AG04450 (cell line): ENCODE results near the gene CACNA1G. TPM values are rescaled to one million over a fixed set of nuclear protein-coding genes. Genes with fewer than 3 reads are reported as not detected.

Experiments
- CTCF ChIA-PET: fragments of 300-600, 350-600 bp; formaldehyde crosslinking; extraction: SDS; loops from one replicate; lab custom pipeline; 2022; ENCODE audit warnings: antibody characterized with exemption, inconsistent platforms; lab: Charles Lee
- POLR2A ChIA-PET: fragments of 350-600 bp; formaldehyde crosslinking; extraction: SDS; loops from one replicate; lab custom pipeline; 2021; ENCODE audit warnings: antibody characterized with exemption, inconsistent platforms; lab: Yijun Ruan, JAX
- DNase-seq: peaks from one replicate; pipeline ENCODE4 v3.0.0-alpha.2; 2011; ENCODE audit warnings: low read depth, low spot score
- H3K27ac ChIP-seq: one replicate; pipeline ENCODE4 v1.5.1; 2012; ENCODE audit warnings: low read depth, low read length, control low read depth
- H3K27me3 ChIP-seq: one replicate; pipeline ENCODE4 v1.6.0; 2012; ENCODE audit warnings: low read length; ENCODE audit not compliant: control insufficient read depth, insufficient read depth
- H3K4me3 ChIP-seq: 2 replicates; pipeline ENCODE4 v1.5.1; 2011; ENCODE audit warnings: mild to moderate bottlenecking, low read depth, low read length, control low read depth
- H3K9me3 ChIP-seq: 2 replicates; pipeline ENCODE4 v1.5.1; 2012; ENCODE audit warnings: low read length; ENCODE audit not compliant: control insufficient read depth, insufficient read depth
- polyA minus RNA-seq: library from RNA; depleted of rRNA, polyadenylated mRNA; stranded (reverse); fragments of >200 nt; gene quantifications from 2 replicates; pipeline ENCODE4 v1.2.3, GENCODE V29; 2011; rRNA and poly(A)+ RNA removed
- polyA plus RNA-seq: library from polyadenylated mRNA; depleted of rRNA; stranded (reverse); fragments of >200 nt; gene quantifications from 2 replicates; pipeline ENCODE4 v1.2.3, GENCODE V29; 2011; rRNA removed
- TF ChIP-seq, protein P1 (sequence below): IDR thresholded peaks from 2 replicates; pipeline ENCODE4 v1.5.1; 2011; ENCODE audit warnings: low read depth, low read length, control low read depth, inconsistent platforms

The CACNA1G gene
- 0.05 TPM in 1 of 2 replicates, not detected in the other for polyA plus RNA-seq
- 0.14 TPM in 1 of 2 replicates, not detected in the other for polyA minus RNA-seq

DNA sequence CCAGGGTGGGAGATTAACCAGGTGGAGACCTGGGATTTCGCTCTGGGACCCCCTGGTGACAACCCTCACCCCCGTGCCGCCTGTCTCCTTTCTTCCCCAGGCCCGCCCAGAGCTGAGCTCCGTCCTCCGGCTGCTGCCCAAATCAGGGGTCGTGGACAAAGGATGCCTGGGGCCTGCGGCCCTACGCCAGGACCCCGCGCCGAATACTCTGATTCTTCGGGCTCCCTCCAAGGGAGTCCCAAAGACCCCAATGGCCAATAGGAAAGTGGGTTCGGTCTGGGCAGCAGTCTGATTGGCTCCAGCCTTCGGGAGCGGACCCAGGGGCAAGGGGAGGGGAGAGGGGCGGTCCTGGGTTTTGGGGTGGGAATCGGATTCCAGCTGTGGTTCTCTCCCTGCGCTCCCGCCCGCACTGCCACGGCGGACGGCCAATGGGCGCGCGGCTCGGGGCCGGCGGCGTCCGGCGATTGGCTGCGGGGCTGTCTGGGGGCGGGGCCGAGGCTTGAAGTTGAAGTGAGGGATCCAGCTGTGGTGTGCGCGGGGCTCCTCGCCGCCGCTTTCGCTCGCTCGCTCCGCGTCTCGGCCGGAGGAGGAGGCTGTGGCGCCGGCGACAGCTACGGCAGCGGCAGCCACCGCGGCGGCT lies at the start of gene CACNA1G:
Gene CACNA1G (plus strand): TSS at position 531 of the 640 bp plus-strand sequence. CDS start 745 bp downstream, outside the sequence.
- TF ChIP-seq, protein P1, sequence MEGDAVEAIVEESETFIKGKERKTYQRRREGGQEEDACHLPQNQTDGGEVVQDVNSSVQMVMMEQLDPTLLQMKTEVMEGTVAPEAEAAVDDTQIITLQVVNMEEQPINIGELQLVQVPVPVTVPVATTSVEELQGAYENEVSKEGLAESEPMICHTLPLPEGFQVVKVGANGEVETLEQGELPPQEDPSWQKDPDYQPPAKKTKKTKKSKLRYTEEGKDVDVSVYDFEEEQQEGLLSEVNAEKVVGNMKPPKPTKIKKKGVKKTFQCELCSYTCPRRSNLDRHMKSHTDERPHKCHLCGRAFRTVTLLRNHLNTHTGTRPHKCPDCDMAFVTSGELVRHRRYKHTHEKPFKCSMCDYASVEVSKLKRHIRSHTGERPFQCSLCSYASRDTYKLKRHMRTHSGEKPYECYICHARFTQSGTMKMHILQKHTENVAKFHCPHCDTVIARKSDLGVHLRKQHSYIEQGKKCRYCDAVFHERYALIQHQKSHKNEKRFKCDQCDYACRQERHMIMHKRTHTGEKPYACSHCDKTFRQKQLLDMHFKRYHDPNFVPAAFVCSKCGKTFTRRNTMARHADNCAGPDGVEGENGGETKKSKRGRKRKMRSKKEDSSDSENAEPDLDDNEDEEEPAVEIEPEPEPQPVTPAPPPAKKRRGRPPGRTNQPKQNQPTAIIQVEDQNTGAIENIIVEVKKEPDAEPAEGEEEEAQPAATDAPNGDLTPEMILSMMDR = no peak

DNA sequence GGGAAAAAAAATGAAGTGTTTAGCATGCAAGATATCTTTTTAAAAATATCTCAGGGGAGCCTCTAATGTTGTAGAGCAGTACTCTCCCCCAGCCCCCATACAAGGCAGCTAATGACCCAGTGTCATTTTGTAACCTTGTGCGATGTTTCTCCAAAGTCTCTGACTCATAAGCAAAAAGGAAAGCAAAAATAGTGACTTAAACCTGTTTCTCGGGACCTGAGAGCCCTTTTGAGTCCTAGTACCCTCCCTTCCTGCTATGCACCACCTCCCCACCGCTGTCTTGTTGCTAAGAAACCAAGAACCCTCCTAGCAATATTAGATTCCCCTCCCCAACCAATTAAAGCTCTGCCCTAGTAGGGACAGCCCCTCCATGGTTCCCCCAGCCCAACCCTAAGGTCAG lies 49.5 kb upstream of the CACNA1G start:
- CTCF ChIA-PET = interaction anchor here (2.3 kb wide), 1 partner anchor 32 kb away, joined by 11 read pairs; the partner anchor contains the start of gene RSAD1
- H3K27me3 ChIP-seq = peaks cover 4% of the 10 kb centered on the region
- DNase-seq = no peak
- no peaks in the 10 kb centered on the region; the same call in 1 of the 2 replicates for H3K9me3 ChIP-seq
- TF ChIP-seq, protein P1 = no peak
- no peak overlapping the region for H3K27ac ChIP-seq
- POLR2A ChIA-PET = no interaction called here
- no peak overlapping the region for H3K4me3 ChIP-seq

More for the DNA sequence above, at the start of gene CACNA1G:
- Histone ChIP-seq H3K4me3 (peak within 1 kb of the TSS; percentile 47), H3K9me3 (no peaks in the 10 kb centered on the region; the same call in 1 of the 2 replicates), H3K27me3 (peaks cover 64% of the 10 kb centered on the region), H3K27ac (no peak within 1 kb of the TSS)
- ChIA-PET POLR2A (interaction anchor here (0.6 to 1.0 kb wide), 3 partner anchors 10 to 134 kb away, joined by 3 to 6 read pairs (median 3); no protein-coding TSS in a partner anchor), CTCF (interaction anchor here (0.8 to 1.9 kb wide), 3 partner anchors 10 to 165 kb away, joined by 4 to 19 read pairs (median 4); no protein-coding TSS in a partner anchor)
- DNase-seq = peak; percentile 26

DNA sequence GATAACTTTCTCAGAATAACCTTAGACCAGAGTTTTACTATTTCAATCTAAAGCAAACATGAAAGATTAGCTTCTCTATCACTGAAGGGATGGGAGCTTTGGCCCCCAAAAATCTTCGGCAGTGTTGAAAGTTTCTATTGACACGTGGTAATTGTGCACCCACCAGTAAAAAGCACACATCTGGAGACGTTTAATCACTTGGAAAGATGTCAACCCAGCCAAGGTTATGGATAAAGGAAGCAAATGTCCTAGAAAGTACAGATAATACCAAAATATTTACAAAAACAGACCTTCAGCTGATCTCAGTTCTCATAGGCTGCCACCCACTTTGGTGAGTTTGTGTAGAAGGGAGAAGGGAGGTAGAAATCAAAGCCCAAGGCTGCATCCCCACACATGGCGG lies 47.0 kb upstream of the CACNA1G start:
- Histone ChIP-seq H3K4me3 (no peak overlapping the region), H3K27me3 (peaks cover 8% of the 10 kb centered on the region), H3K9me3 (no peaks in the 10 kb centered on the region; the same call in 1 of the 2 replicates), H3K27ac (no peak overlapping the region)
- ChIA-PET POLR2A (no interaction called here), CTCF (interaction anchor here (2.0 kb wide), 1 partner anchor 12 kb away, joined by 5 read pairs; no protein-coding TSS in a partner anchor)
- DNase-seq = no peak
- TF ChIP-seq, protein P1 = no peak

DNA sequence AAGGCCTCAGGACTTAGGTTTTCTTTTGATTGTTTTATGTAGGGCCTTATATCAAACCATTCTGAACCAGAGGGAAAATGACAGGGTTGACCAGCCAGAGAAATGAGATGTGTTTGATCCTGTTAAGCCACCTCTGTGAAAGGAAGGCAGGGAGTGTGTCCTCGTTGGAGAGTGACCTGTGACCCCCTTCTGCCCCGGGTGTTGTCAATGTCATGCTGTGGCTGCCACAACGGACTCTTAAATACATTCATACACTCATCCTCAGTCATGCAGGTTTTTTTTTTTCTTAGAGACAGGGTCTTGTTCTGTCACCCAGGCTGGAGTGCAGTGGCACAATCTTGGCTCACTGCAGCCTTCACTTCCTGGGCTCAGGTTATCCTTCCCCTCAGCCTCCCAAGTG lies 46.1 kb upstream of the CACNA1G start:
- CTCF ChIA-PET = interaction anchor here (0.6 to 1.0 kb wide), 2 partner anchors 14 to 36 kb away, joined by 3 to 10 read pairs; partner anchors contain the start of gene RSAD1
- TF ChIP-seq, protein P1 = no peak
- Histone ChIP-seq H3K27ac (no peak overlapping the region), H3K9me3 (no peaks in the 10 kb centered on the region), H3K4me3 (no peak overlapping the region), H3K27me3 (peaks cover 11% of the 10 kb centered on the region)
- no peak for DNase-seq
- POLR2A ChIA-PET = interaction anchor here (0.7 kb wide), 1 partner anchor 107 kb away, joined by 3 read pairs; no protein-coding TSS in a partner anchor
